ENCODE results near the gene KRT6C.

KRT6C gene

GRCh38 chr12:52473768-52474167 is at the start of gene KRT6C:
TSS of gene KRT6C (minus strand) at chr12:52473805. CDS start at chr12:52473737, 68 bp downstream.
- FAIRE-seq = no peak
- no peak for TF ChIP-seq POLR2A (IDR thresholded peaks at IDR 0.05; ENCODE audit: low read depth, low read length)
- DNase-seq (ENCODE audit: insufficient read length, low spot score) = no peak

GRCh38 chr12:52522346-52523011 is 48.9 kb upstream of the KRT6C start:
- peak; percentile 76 for DNase-seq (ENCODE audit: insufficient read length, low spot score)
- TF ChIP-seq POLR2A (IDR thresholded peaks at IDR 0.05; ENCODE audit: low read depth, low read length) = no peak
- peak; percentile 52 for FAIRE-seq

DNA sequence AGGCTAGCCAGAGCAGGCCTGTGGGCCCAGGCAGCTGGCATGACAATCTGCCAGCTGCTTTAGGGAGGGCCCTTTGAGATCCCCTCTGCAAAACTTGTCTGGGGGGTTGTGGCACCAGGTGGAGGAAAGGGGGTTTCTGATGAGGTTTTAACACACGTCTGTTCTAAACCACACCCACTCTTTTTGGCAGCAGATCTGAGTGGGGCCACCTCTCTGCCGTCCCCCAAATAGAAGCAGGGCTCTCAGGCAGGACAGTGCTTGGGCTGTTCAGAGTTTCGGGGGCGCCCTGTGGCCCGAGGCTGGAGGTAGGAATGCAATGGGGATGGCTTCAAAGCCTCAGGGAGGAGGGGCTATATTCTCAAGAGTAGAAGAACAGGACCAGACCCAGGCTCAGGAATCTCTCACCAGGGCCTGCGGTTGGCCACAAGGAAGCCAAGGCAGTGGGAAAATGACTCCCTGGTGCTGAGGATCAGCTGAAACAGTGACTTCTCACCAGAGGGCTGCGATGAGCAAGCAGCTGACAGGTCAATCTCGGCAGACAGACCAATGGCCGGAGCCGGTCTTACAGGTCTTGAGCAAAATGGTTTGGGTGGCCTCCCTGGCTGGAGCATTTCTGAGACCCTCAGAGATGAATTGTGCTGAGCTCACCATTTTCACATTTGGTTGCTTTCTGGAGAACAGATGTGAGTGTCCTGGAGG is 48.1 kb upstream of the KRT6C start:
- no peak for TF ChIP-seq POLR2A (IDR thresholded peaks at IDR 0.05; ENCODE audit: low read depth, low read length)
- FAIRE-seq = no peak
- no peak for DNase-seq (ENCODE audit: insufficient read length, low spot score)

DNA sequence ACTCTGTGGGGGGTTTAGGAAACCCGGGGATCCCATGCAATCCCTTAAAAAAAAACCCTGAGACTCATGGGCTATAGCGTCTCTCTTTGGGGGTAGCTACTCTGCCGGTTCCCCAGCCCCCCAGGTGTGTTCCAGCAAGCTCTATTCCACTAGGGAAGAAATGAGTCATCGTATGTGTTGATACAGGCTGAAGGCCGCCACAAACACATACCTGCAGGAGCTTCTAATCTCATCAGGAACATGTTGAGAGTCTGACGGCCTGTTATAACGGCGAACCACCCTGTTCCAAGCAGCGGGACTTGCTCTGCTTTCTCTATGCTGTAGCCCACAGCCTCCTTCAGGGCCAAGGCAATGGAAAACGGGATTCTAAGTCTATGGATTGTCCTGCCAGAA is 47.6 kb upstream of the KRT6C start:
- FAIRE-seq = no peak
- TF ChIP-seq POLR2A (IDR thresholded peaks at IDR 0.05; ENCODE audit: low read depth, low read length) = no peak
- no peak for DNase-seq (ENCODE audit: insufficient read length, low spot score)

GRCh38 chr12:52519826-52520662 is 46.4 kb upstream of the KRT6C start, which contains the start of gene KRT5:
TSS of gene KRT5 (minus strand) at chr12:52520394. CDS start at chr12:52520296, 98 bp downstream.
- no peak for TF ChIP-seq POLR2A (IDR thresholded peaks at IDR 0.05; ENCODE audit: low read depth, low read length)
- DNase-seq (ENCODE audit: insufficient read length, low spot score) = no peak
- no peak for FAIRE-seq

DNA sequence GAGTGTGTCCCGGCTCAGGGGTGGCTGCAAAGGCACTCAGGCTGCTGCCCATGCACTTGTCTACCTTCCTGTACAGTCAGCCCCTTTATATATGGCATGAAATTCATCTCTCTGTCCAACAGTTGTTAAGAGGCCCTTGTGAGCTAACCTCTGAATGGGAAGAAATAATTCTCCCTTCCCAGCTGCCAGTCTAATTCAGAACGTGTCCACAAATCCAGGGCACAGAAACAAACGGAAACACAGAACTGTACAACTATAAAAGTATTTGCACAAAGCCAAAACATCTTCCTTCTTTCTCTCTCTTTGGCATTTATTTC is 45.7 kb upstream of the KRT6C start:
- FAIRE-seq = no peak

GRCh38 chr12:52518574-52519386 is 45.2 kb upstream of the KRT6C start:
- FAIRE-seq (no peak), DNase-seq (ENCODE audit: insufficient read length, low spot score) (no peak)
- TF ChIP-seq POLR2A (IDR thresholded peaks at IDR 0.05; ENCODE audit: low read depth, low read length) = no peak

More for the DNA sequence above, 45.7 kb upstream of the KRT6C start:
- TF ChIP-seq POLR2A (IDR thresholded peaks at IDR 0.05; ENCODE audit: low read depth, low read length) = no peak
- no peak for DNase-seq (ENCODE audit: insufficient read length, low spot score)

DNA sequence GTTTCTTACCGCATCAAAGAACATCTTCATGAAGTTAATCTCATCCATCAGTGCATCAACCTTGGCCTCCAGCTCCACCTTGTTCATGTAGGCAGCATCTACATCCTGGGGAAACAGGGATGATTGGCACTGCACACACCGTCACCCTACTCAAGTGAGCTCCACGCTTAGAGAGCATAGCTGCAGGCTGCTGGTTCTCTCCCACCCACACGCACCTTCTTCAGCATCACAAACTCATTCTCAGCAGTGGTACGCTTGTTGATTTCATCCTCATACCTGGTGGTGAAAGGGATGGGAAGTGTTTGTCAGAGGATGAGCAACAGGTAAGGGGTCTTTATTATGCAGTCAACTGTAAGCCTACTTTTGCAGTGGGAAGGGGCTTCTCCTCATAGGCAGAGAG is 44.3 kb upstream of the KRT6C start:
- DNase-seq (ENCODE audit: insufficient read length, low spot score) = no peak
- no peak for FAIRE-seq
- TF ChIP-seq POLR2A (IDR thresholded peaks at IDR 0.05; ENCODE audit: low read depth, low read length) = no peak

DNA sequence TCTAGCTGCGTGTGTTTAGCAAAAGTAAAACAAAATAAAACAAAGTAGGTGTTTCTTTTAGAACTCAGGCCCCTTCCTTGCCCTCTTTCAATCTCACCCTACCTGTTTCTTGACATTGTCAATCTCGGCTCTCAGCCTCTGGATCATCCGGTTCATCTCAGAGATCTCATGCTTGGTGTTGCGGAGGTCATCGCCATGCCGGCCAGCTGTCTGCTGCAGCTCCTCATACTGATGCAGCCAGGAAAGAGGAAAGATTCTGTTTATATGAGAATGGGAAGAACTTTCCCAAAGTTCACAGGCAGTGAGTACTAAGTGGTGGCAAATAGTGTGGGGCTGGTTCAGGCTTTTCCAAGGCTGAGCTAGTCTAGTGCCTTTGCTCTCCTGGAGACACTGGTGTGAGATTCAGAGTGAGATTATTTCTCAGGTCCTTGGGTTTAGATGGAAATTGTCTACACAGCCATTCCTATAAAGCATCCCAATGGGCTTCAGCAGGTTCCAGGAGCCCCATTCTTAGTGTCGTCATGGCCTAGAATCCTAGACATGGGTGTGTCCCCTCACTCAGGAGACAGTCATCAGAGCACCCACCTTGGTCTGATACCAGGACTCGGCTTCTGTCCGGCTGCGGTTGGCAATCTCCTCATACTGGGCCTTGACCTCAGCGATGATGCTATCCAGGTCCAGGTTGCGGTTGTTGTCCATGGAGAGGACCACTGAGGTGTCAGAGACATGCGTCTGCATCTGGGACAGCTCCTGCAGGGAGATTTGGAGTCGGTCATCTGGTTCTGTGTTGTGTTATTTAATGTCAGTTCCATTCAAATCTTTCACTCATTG is 43.6 kb upstream of the KRT6C start:
- TF ChIP-seq POLR2A (IDR thresholded peaks at IDR 0.05; ENCODE audit: low read depth, low read length) = no peak
- DNase-seq (ENCODE audit: insufficient read length, low spot score) (no peak), FAIRE-seq (no peak)

- no peak for TF ChIP-seq POLR2A (IDR thresholded peaks at IDR 0.05; ENCODE audit: low read depth, low read length)
- no peak for DNase-seq (ENCODE audit: insufficient read length, low spot score)
- no peak for FAIRE-seq
These were observed 42.6 kb upstream of the KRT6C start for GRCh38 chr12:52515927-52516831.

DNA sequence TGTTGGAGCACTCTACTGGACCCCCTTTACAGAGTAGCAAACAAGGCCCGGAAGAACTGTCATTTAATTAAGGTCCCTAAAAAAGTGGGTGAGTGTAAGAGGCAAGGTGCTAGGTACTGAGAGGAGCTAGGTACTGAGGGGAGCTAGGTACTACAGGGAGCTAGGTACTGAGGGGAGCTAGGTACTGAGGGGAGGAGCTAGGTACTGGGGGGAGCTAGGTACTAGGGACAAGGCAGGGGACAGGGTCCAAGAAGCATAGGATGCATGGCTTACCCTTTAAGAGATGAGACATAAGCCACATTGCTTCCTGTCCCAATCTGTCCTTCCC is 41.7 kb upstream of the KRT6C start:
- FAIRE-seq = no peak
- no peak for TF ChIP-seq POLR2A (IDR thresholded peaks at IDR 0.05; ENCODE audit: low read depth, low read length)
- DNase-seq (ENCODE audit: insufficient read length, low spot score) = no peak
